OCI-LY7 (cell line): ENCODE measurements around the gene OSCP1. TPM values are rescaled to one million over a fixed set of nuclear protein-coding genes. Genes with fewer than 3 reads are reported as not detected.

Source experiments
- BruUV-seq: library from RNA; stranded (reverse); fragments of 400-500 nt; replicated peaks from 2 replicates; lab custom pipeline; 2021; lab: Mats Ljungman, UMichigan
- CTCF ChIA-PET: fragments of 300-600 bp; sonication (Branson Sonifier 250); formaldehyde crosslinking; loops from one replicate; lab custom pipeline; 2022; ENCODE audit warnings: antibody characterized with exemption; ENCODE audit not compliant: unreplicated experiment; lab: Charles Lee
- POLR2A ChIA-PET: fragments of 300-600 bp; sonication (Branson Sonifier 250); formaldehyde crosslinking; loops from one replicate; lab custom pipeline; 2022; ENCODE audit warnings: antibody characterized with exemption; lab: Charles Lee
- DNase-seq: peaks from one replicate; pipeline ENCODE4 v3.0.0-alpha.2; 2015; ENCODE audit warnings: low spot score
- H2AFZ ChIP-seq: fragments of 200-600 bp; sonication (generic), shearing (Covaris generic); 2 replicates; pipeline ENCODE4 v1.6.1; 2014; ENCODE audit warnings: mild to moderate bottlenecking, antibody characterized with exemption, low read length, moderate library complexity
- H3K27ac ChIP-seq: fragments of 200-600 bp; sonication (generic); 2 replicates; pipeline ENCODE4 v1.5.1; 2014; ENCODE audit warnings: mixed run types, low read depth, mild to moderate bottlenecking, moderate library complexity, low read length, inconsistent platforms; ENCODE audit not compliant: poor library complexity, severe bottlenecking
- H3K36me3 ChIP-seq: fragments of 200-600 bp; sonication (generic); 2 replicates; pipeline ENCODE4 v1.6.1; 2014; ENCODE audit warnings: mild to moderate bottlenecking, antibody characterized with exemption, low read length, moderate library complexity, mixed read lengths; ENCODE audit not compliant: insufficient read depth
- H3K4me1 ChIP-seq: fragments of 200-600 bp; sonication (generic); 2 replicates; pipeline ENCODE4 v1.5.1; 2014; ENCODE audit warnings: mild to moderate bottlenecking, low read length; ENCODE audit not compliant: insufficient read depth, poor library complexity, severe bottlenecking
- H3K4me2 ChIP-seq: fragments of 200-600 bp; sonication (generic); 2 replicates; pipeline ENCODE4 v1.6.1; 2014; ENCODE audit warnings: mild to moderate bottlenecking, low read length
- H3K4me3 ChIP-seq: fragments of 200-600 bp; sonication (generic); 2 replicates; pipeline ENCODE4 v1.5.1; 2014; ENCODE audit warnings: mild to moderate bottlenecking, low read depth, low read length; ENCODE audit not compliant: poor library complexity, severe bottlenecking
- H3K79me2 ChIP-seq: fragments of 200-600 bp; sonication (generic); 2 replicates; pipeline ENCODE4 v1.6.1; 2016; ENCODE audit warnings: low read depth, mild to moderate bottlenecking, low read length, moderate library complexity, mixed read lengths; ENCODE audit not compliant: insufficient read depth
- H3K9me2 ChIP-seq: fragments of 200-600 bp; sonication (generic); 2 replicates; pipeline ENCODE4 v1.6.1; 2016; ENCODE audit warnings: mild to moderate bottlenecking, low read length, mixed read lengths; ENCODE audit not compliant: insufficient read depth
- H3K9me3 ChIP-seq: fragments of 200-600 bp; sonication (generic); 2 replicates; pipeline ENCODE4 v1.6.1; 2014; ENCODE audit warnings: mild to moderate bottlenecking, mixed run types, low read length, mixed read lengths
- H4K20me1 ChIP-seq: fragments of 200-600 bp; sonication (generic); 2 replicates; pipeline ENCODE4 v1.6.1; 2014; ENCODE audit warnings: mild to moderate bottlenecking, antibody characterized with exemption, low read length, moderate library complexity, mixed read lengths; ENCODE audit not compliant: insufficient read depth
- CTCF ChIP-seq: fragments of 200-600 bp; sonication (generic); conservative IDR thresholded peaks from 2 replicates; pipeline ENCODE4 v1.5.1; 2014; ENCODE audit warnings: mild to moderate bottlenecking, antibody characterized with exemption, low read length, moderate library complexity, mixed read lengths
- EZH2phosphoT487 ChIP-seq: fragments of 200-600 bp; sonication (generic); IDR thresholded peaks from 2 replicates; pipeline ENCODE4 v1.6.1; 2018; ENCODE audit warnings: low read depth, borderline replicate concordance, mild to moderate bottlenecking, mixed run types, antibody characterized with exemption, low read length, moderate library complexity, mixed read lengths
- intact Hi-C: fragments of 100-400 bp; cut with micrococcal nuclease; formaldehyde crosslinking; loops from one replicate; pipeline ENCODE4 v1.10.0; 2022; ENCODE audit not compliant: unreplicated experiment
- total RNA-seq, 2 experiments: library from RNA; depleted of rRNA in 1 of 2; stranded (reverse); fragments of >200 nt in 1 of 2; shearing (Covaris generic) in 1 of 2; gene quantifications; 2 replicates each; pipeline ENCODE4 v1.2.3, GENCODE V29; 2014 to 2022

The OSCP1 gene
- total RNA-seq, 2 experiments from 2014 or later, result 0.82 to 3.5 TPM

- Histone ChIP-seq H3K9me2 (no peaks in the 10 kb centered on the region), H3K79me2 (peaks cover 60% of the 10 kb centered on the region), H3K4me3 (no peak overlapping the region), H2AFZ (no peak overlapping the region), H3K9me3 (no peaks in the 10 kb centered on the region), H3K4me2 (peak overlapping the region; percentile 90; the same call in 1 of the 2 replicates), H3K4me1 (peaks cover 54% of the 10 kb centered on the region), H4K20me1 (peaks cover 6% of the 10 kb centered on the region), H3K36me3 (peaks cover 24% of the 10 kb centered on the region), H3K27ac (no peak overlapping the region)
- BruUV-seq, result no TSS peak
- intact Hi-C loops, result loop anchor here (10.0 kb wide), 1 partner anchor 448 kb away; the partner anchor contains the start of gene AGO3
- DNase-seq, result no peak
- POLR2A ChIA-PET, result interaction anchor here (1.5 to 1.9 kb wide), 2 partner anchors 11 to 37 kb away, joined by 5 to 7 read pairs; no protein-coding TSS in a partner anchor
- CTCF ChIA-PET, result interaction anchor here (0.6 kb wide), 1 partner anchor 41 kb away, joined by 3 read pairs; no protein-coding TSS in a partner anchor
- TF ChIP-seq CTCF, result no peak
- no peak for TF ChIP-seq EZH2phosphoT487
Measured at GRCh38 chr1:36383240-36383639, 67.0 kb downstream of the OSCP1 start.

GRCh38 chr1:36382669-36383068, 67.6 kb downstream of the OSCP1 start:
- no peak for DNase-seq
- Histone ChIP-seq H3K9me2 (no peaks in the 10 kb centered on the region), H3K4me2 (no peak overlapping the region; the same call in 1 of the 2 replicates), H3K36me3 (peaks cover 20% of the 10 kb centered on the region), H3K27ac (no peak overlapping the region), H3K9me3 (no peaks in the 10 kb centered on the region), H4K20me1 (peaks cover 6% of the 10 kb centered on the region), H3K4me1 (peaks cover 54% of the 10 kb centered on the region), H2AFZ (no peak overlapping the region), H3K79me2 (peaks cover 66% of the 10 kb centered on the region), H3K4me3 (no peak overlapping the region)
- ChIA-PET CTCF (no interaction called here), POLR2A (interaction anchor here (1.4 to 1.9 kb wide), 3 partner anchors 8 to 37 kb away, joined by 3 to 7 read pairs (median 5); no protein-coding TSS in a partner anchor)
- intact Hi-C loops, result loop anchor here (10.0 kb wide), 1 partner anchor 448 kb away; the partner anchor contains the start of gene AGO3
- TF ChIP-seq EZH2phosphoT487 (no peak), CTCF (no peak)
- BruUV-seq, result no TSS peak

- Histone ChIP-seq H3K4me3 (no peak overlapping the region), H3K4me2 (no peak overlapping the region), H3K36me3 (peaks cover 20% of the 10 kb centered on the region), H4K20me1 (peaks cover 6% of the 10 kb centered on the region), H3K27ac (no peak overlapping the region), H3K79me2 (peaks cover 70% of the 10 kb centered on the region), H3K9me3 (no peaks in the 10 kb centered on the region), H3K9me2 (no peaks in the 10 kb centered on the region), H2AFZ (no peak overlapping the region), H3K4me1 (peaks cover 54% of the 10 kb centered on the region)
- DNase-seq, result no peak
- CTCF ChIA-PET, result no interaction called here
- POLR2A ChIA-PET, result interaction anchor here (0.6 to 1.9 kb wide), 5 partner anchors 9 to 611 kb away, joined by 3 to 7 read pairs (median 3); no protein-coding TSS in a partner anchor
- no peak for TF ChIP-seq EZH2phosphoT487
- TF ChIP-seq CTCF, result no peak
- no TSS peak for BruUV-seq
- intact Hi-C loops, result loop anchor here (10.0 kb wide), 1 partner anchor 447 kb away; the partner anchor contains the start of gene AGO3
Measured at GRCh38 chr1:36382231-36382630, 68.0 kb downstream of the OSCP1 start.
